Measurements from ENCODE around the gene UBR2.

DNA sequence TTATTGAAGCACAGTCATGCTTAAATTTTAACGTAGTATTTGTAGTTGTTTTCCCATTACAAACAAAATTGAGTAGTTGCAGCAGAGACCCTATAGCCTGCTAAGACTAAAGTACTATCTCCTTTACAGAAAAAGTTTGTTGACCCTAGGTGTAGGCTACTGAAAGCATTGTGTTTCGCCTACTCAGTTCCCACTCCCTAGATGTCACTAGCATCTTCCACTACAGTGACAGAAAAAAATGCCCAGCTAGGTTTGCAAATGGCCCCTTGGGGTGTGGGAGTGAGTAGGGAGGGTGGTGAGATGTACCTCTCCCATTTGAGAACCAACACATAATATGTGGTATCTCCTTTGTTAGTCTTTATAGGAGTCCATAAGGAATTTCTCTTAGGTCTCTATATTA, 34.5 kb downstream of the UBR2 start:
- TF ChIP-seq, protein P1, sequence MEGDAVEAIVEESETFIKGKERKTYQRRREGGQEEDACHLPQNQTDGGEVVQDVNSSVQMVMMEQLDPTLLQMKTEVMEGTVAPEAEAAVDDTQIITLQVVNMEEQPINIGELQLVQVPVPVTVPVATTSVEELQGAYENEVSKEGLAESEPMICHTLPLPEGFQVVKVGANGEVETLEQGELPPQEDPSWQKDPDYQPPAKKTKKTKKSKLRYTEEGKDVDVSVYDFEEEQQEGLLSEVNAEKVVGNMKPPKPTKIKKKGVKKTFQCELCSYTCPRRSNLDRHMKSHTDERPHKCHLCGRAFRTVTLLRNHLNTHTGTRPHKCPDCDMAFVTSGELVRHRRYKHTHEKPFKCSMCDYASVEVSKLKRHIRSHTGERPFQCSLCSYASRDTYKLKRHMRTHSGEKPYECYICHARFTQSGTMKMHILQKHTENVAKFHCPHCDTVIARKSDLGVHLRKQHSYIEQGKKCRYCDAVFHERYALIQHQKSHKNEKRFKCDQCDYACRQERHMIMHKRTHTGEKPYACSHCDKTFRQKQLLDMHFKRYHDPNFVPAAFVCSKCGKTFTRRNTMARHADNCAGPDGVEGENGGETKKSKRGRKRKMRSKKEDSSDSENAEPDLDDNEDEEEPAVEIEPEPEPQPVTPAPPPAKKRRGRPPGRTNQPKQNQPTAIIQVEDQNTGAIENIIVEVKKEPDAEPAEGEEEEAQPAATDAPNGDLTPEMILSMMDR (conservative IDR thresholded peaks at IDR 0.05; ENCODE audit: low read length) = no peak
- TF ChIP-seq EZH2phosphoT487 (IDR thresholded peaks at IDR 0.05; ENCODE audit: borderline replicate concordance) = no peak

Measured in Loucy (cell line).